Trophoblast cell (in vitro differentiated cells and primary cell): ENCODE data around the gene LZTFL1.

ENCODE experiments used
- DNase-seq, 2 donors: peaks; one replicate each; pipeline ENCODE4 v3.0.0-alpha.2; 2016
- H2AFZ ChIP-seq: 2 replicates; pipeline ENCODE4 v1.6.1; 2013; ENCODE audit warnings: low read length, moderate library complexity, mild to moderate bottlenecking; ENCODE audit not compliant: insufficient read depth, poor library complexity
- H2AK5ac ChIP-seq: 2 replicates; pipeline ENCODE4 v1.6.1; 2013; ENCODE audit warnings: mild to moderate bottlenecking, low read length
- H2BK120ac ChIP-seq: 2 replicates; pipeline ENCODE4 v1.6.1; 2013; ENCODE audit warnings: low read length, mild to moderate bottlenecking, moderate library complexity; ENCODE audit not compliant: insufficient read depth, poor library complexity
- H2BK12ac ChIP-seq: 2 replicates; pipeline ENCODE4 v1.6.1; 2013; ENCODE audit warnings: mild to moderate bottlenecking, low read length, moderate library complexity
- H2BK5ac ChIP-seq: 2 replicates; pipeline ENCODE4 v1.6.1; 2013; ENCODE audit warnings: low read length, low read depth, moderate library complexity, mild to moderate bottlenecking; ENCODE audit not compliant: poor library complexity
- H3K14ac ChIP-seq: 2 replicates; pipeline ENCODE4 v1.6.1; 2013; ENCODE audit warnings: mild to moderate bottlenecking, low read length
- H3K18ac ChIP-seq: 2 replicates; pipeline ENCODE4 v1.6.1; 2013; ENCODE audit warnings: mild to moderate bottlenecking, low read length
- H3K23ac ChIP-seq: 2 replicates; pipeline ENCODE4 v1.6.1; 2013; ENCODE audit warnings: low read length
- H3K27ac ChIP-seq: 2 replicates; pipeline ENCODE4 v1.5.1; 2013; ENCODE audit warnings: low read depth, mild to moderate bottlenecking, inconsistent platforms, low read length, moderate library complexity
- H3K27me3 ChIP-seq: 2 replicates; pipeline ENCODE4 v1.6.1; 2013; ENCODE audit warnings: inconsistent platforms, mild to moderate bottlenecking, low read length, moderate library complexity; ENCODE audit not compliant: insufficient read depth
- H3K36me3 ChIP-seq, 2 experiments: 1 replicate in 1 of 2; 2 replicates in 1 of 2; pipeline ENCODE4 v1.6.1; 2013; ENCODE audit warnings: low read length in 2 of 2, mild to moderate bottlenecking in 2 of 2, moderate library complexity in 1 of 2; ENCODE audit not compliant: insufficient read depth in 2 of 2, control insufficient read depth in 1 of 2
- H3K4ac ChIP-seq: 2 replicates; pipeline ENCODE4 v1.6.1; 2013; ENCODE audit warnings: low read depth, mild to moderate bottlenecking, low read length, moderate library complexity
- H3K4me1 ChIP-seq, 2 experiments: 1 replicate in 1 of 2; 2 replicates in 1 of 2; pipeline ENCODE4 v1.6.1; 2013; ENCODE audit warnings: low read length in 2 of 2, mild to moderate bottlenecking in 2 of 2, moderate library complexity in 1 of 2; ENCODE audit not compliant: insufficient read depth in 2 of 2, control insufficient read depth in 1 of 2
- H3K4me2 ChIP-seq: 2 replicates; pipeline ENCODE4 v1.6.1; 2013; ENCODE audit warnings: inconsistent platforms, mild to moderate bottlenecking, low read length, moderate library complexity
- H3K4me3 ChIP-seq: 2 replicates; pipeline ENCODE4 v1.5.1; 2013; ENCODE audit warnings: mild to moderate bottlenecking, low read depth, low read length, inconsistent platforms
- H3K79me1 ChIP-seq: one replicate; pipeline ENCODE4 v1.6.1; 2013; ENCODE audit warnings: low read length
- H3K79me2 ChIP-seq: 2 replicates; pipeline ENCODE4 v1.6.1; 2013; ENCODE audit warnings: low read length, mild to moderate bottlenecking; ENCODE audit not compliant: control insufficient read depth, insufficient read depth, poor library complexity
- H3K9ac ChIP-seq: 2 replicates; pipeline ENCODE4 v1.6.1; 2013; ENCODE audit warnings: mild to moderate bottlenecking, low read length
- H3K9me3 ChIP-seq: 2 replicates; pipeline ENCODE4 v1.6.1; 2013; ENCODE audit warnings: low read depth, mild to moderate bottlenecking, control low read depth, inconsistent platforms, low read length; ENCODE audit not compliant: insufficient read depth
- H4K12ac ChIP-seq: 2 replicates; pipeline ENCODE4 v1.6.1; 2013; ENCODE audit warnings: low read depth, mild to moderate bottlenecking, low read length, moderate library complexity
- H4K8ac ChIP-seq: 2 replicates; pipeline ENCODE4 v1.6.1; 2013; ENCODE audit warnings: low read depth, mild to moderate bottlenecking, low read length, moderate library complexity
- H4K91ac ChIP-seq: one replicate; pipeline ENCODE4 v1.6.1; 2013; ENCODE audit warnings: low read depth, mild to moderate bottlenecking, low read length, moderate library complexity
- WGBS: extraction: QIAGEN DNeasy Blood & Tissue Kit; methylation state at CpG from one replicate; pipeline ENCODE4 v1.1.7; 2013; ENCODE audit warnings: missing lambda C conversion rate; ENCODE audit not compliant: insufficient read length, insufficient coverage; ENCODE audit errors: extremely low coverage; 5-methylcytosine and 5-hydroxymethylcytosine counted together

The LZTFL1 gene

DNA sequence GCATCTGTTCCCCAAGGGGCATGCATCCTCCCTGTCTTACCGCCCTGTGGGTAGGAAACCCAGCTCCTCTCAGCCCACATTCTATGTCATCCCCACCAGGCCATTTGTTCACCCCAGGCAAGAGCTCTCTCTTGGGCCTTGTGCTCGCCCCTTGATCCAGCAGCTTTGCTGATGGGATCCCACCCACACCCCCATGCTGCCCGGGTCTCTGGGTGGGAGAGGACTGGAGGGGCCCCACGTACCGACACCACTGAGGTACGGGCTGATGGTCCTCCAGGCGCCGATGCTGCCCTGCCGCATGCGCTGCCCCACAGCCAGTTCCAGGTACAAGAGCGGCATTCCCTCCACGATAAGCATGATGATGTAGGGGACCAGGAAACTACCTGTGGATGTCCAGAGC, 60.1 kb downstream of the LZTFL1 start:
- no peaks in the 10 kb centered on the region for H3K4me1 ChIP-seq
- H3K14ac ChIP-seq = no peak overlapping the region
- H3K79me1 ChIP-seq = no peaks in the 10 kb centered on the region
- WGBS = no CpG with 5 or more reads among the region's 12 CpGs
- H3K9me3 ChIP-seq = peaks cover 2% of the 10 kb centered on the region
- H4K91ac ChIP-seq = no peak overlapping the region
- H3K36me3 ChIP-seq = no peaks in the 10 kb centered on the region
- H2BK120ac ChIP-seq = no peak overlapping the region
- no peak for DNase-seq
- no peaks in the 10 kb centered on the region for H3K27me3 ChIP-seq
- H3K18ac ChIP-seq = no peak overlapping the region
- no peak overlapping the region for H4K12ac ChIP-seq
- no peak overlapping the region for H3K4me3 ChIP-seq
- no peak overlapping the region for H2BK5ac ChIP-seq
- H3K27ac ChIP-seq = no peak overlapping the region
- no peak overlapping the region for H4K8ac ChIP-seq
- no peak overlapping the region for H2BK12ac ChIP-seq
- H3K79me2 ChIP-seq = no peaks in the 10 kb centered on the region
- no peak overlapping the region for H2AFZ ChIP-seq
- no peak overlapping the region for H3K4me2 ChIP-seq
- no peak overlapping the region for H2AK5ac ChIP-seq
- no peak overlapping the region for H3K9ac ChIP-seq
- no peak overlapping the region for H3K23ac ChIP-seq
- no peak overlapping the region for H3K4ac ChIP-seq

DNA sequence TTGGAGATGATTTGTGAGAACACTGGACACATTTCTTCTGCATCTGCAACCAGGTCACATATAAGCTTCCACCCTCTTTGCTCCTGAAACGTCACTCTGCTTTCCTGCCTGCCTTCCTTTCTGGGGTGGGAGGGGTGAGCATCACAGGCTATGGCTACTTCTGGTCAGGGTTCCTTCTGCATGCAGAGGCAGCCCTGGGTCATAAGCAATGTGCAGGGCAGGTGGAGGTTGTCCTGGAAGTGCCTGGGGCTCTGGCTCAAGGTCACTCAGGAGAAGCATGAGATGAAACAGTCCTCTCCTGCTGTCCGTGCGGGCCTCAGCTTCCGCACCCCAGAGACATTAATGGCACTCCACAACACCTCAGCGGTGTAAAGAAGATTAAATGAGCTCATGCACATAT, 60.6 kb downstream of the LZTFL1 start:
- no peak overlapping the region for H3K9ac ChIP-seq
- H2BK120ac ChIP-seq = no peak overlapping the region
- H4K8ac ChIP-seq = no peak overlapping the region
- H3K4me1 ChIP-seq = no peaks in the 10 kb centered on the region
- no peak overlapping the region for H3K4me3 ChIP-seq
- no peak for DNase-seq
- no peak overlapping the region for H3K4ac ChIP-seq
- no peaks in the 10 kb centered on the region for H3K79me2 ChIP-seq
- H3K9me3 ChIP-seq = peaks cover 2% of the 10 kb centered on the region
- no peaks in the 10 kb centered on the region for H3K36me3 ChIP-seq
- WGBS = no CpG with 5 or more reads among the region's 5 CpGs
- no peak overlapping the region for H2BK5ac ChIP-seq
- no peak overlapping the region for H3K14ac ChIP-seq
- no peak overlapping the region for H4K91ac ChIP-seq
- no peaks in the 10 kb centered on the region for H3K27me3 ChIP-seq
- H4K12ac ChIP-seq = no peak overlapping the region
- H2AK5ac ChIP-seq = no peak overlapping the region
- H3K23ac ChIP-seq = no peak overlapping the region
- H3K27ac ChIP-seq = no peak overlapping the region
- H3K79me1 ChIP-seq = no peaks in the 10 kb centered on the region
- no peak overlapping the region for H3K18ac ChIP-seq
- no peak overlapping the region for H3K4me2 ChIP-seq
- H2AFZ ChIP-seq = no peak overlapping the region
- H2BK12ac ChIP-seq = no peak overlapping the region

DNA sequence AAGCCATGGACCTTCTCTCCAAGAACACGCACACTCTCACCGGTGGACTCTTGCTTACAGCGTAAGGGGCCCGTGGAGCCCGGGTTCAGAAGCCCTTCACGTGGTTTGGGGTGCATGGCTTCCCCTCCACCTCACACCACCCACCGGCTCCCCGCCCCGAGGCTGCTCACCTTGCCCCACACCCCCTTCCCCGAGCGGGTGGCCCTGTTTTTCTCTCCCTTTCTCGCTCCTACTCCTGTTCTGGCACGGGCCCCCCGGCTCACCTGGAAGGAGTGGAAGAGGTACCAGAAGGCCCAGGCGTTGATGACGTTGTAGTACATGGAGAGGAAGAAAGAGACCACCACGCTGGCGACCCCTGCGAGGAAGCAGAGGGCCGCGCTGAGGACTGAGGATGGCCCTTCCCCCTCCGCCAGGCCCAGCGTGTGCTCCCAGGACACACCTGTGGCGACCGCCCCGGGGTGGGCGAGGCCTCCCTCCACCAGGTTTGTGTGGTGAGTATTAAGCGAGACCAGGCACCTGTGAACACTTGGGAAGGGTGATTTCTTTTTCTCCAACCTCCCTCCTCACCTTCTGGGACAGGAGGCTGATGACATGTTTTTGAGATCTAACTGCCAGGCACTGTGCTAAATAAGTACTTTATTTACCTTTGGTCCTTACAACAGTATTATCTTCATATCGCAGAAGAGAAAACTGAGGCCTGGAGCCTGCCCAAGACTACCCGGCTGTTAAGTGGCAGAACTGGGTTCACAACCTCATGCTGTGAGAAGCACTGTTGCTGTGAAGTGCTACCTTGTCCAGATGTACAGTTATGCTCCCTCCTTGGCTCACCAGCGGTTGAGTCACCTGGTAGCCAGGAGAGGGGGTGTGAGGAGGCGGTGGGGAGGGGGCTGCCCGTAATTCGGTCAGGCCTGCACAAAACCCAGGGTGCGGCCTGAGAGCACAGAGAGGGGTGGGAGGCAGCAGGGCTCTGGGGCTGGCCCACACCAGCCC, 61.9 kb downstream of the LZTFL1 start:
- WGBS = no CpG with 5 or more reads among the region's 35 CpGs
- H2BK120ac ChIP-seq = no peak overlapping the region
- H3K36me3 ChIP-seq = no peaks in the 10 kb centered on the region
- no peak overlapping the region for H3K14ac ChIP-seq
- no peak overlapping the region for H3K27ac ChIP-seq
- no peaks in the 10 kb centered on the region for H3K79me2 ChIP-seq
- no peak overlapping the region for H4K12ac ChIP-seq
- peaks cover 2% of the 10 kb centered on the region for H3K9me3 ChIP-seq
- H3K4me2 ChIP-seq = no peak overlapping the region
- no peak for DNase-seq
- no peak overlapping the region for H4K8ac ChIP-seq
- H2BK5ac ChIP-seq = no peak overlapping the region
- no peak overlapping the region for H4K91ac ChIP-seq
- no peak overlapping the region for H3K9ac ChIP-seq
- H3K23ac ChIP-seq = no peak overlapping the region
- no peak overlapping the region for H3K4ac ChIP-seq
- H3K4me1 ChIP-seq = no peaks in the 10 kb centered on the region
- H2BK12ac ChIP-seq = no peak overlapping the region
- no peaks in the 10 kb centered on the region for H3K79me1 ChIP-seq
- H2AK5ac ChIP-seq = no peak overlapping the region
- no peak overlapping the region for H2AFZ ChIP-seq
- H3K4me3 ChIP-seq = no peak overlapping the region
- H3K18ac ChIP-seq = no peak overlapping the region
- H3K27me3 ChIP-seq = no peaks in the 10 kb centered on the region

DNA sequence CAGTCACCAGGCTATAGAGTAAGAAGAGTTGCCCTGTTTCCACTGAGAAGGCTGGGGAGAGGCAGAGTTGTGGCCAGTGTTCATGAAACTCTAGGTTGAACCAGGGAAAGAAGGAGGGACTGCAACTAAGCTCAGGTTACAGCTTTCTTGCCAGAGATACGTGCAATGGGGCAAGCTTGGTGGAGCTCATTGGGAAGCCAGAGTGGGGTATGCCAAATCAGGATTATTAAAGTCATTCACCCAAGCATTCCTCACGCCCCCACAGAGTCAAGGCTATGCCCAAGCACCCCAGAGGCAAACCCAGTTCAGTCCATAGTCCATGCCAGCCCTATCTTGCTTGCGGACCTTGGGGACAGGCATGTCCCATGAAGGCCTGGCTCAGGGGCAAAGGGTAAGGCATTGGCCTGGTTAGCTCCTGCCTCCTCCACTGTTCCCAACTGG, 63.1 kb downstream of the LZTFL1 start:
- no peak overlapping the region for H3K4me2 ChIP-seq
- H3K14ac ChIP-seq = no peak overlapping the region
- no peak overlapping the region for H2BK5ac ChIP-seq
- H3K9me3 ChIP-seq = peaks cover 2% of the 10 kb centered on the region
- H3K23ac ChIP-seq = no peak overlapping the region
- no peak overlapping the region for H2AK5ac ChIP-seq
- H3K9ac ChIP-seq = no peak overlapping the region
- no peak overlapping the region for H2BK120ac ChIP-seq
- no peak overlapping the region for H3K4ac ChIP-seq
- H3K79me2 ChIP-seq = no peaks in the 10 kb centered on the region
- H3K18ac ChIP-seq = no peak overlapping the region
- no peak overlapping the region for H4K91ac ChIP-seq
- no peak overlapping the region for H4K8ac ChIP-seq
- no CpG with 5 or more reads among the region's 3 CpGs for WGBS
- H3K27me3 ChIP-seq = no peaks in the 10 kb centered on the region
- H2AFZ ChIP-seq = no peak overlapping the region
- no peak overlapping the region for H2BK12ac ChIP-seq
- no peak overlapping the region for H3K4me3 ChIP-seq
- H3K4me1 ChIP-seq = no peaks in the 10 kb centered on the region
- H3K36me3 ChIP-seq = no peaks in the 10 kb centered on the region
- no peak overlapping the region for H3K27ac ChIP-seq
- H4K12ac ChIP-seq = no peak overlapping the region
- DNase-seq = no peak
- no peaks in the 10 kb centered on the region for H3K79me1 ChIP-seq
